8988T (cell line): Measurements from ENCODE around the gene SPSB1.
"Not testable (repeated sequence)": the region's sequence is repeated elsewhere in the genome, so short reads cannot be mapped to it uniquely, and the experiment has no call there.

Experiments used
- DNase-seq: peaks from one replicate; pipeline ENCODE4 v3.0.0; 2011

The SPSB1 gene

DNA sequence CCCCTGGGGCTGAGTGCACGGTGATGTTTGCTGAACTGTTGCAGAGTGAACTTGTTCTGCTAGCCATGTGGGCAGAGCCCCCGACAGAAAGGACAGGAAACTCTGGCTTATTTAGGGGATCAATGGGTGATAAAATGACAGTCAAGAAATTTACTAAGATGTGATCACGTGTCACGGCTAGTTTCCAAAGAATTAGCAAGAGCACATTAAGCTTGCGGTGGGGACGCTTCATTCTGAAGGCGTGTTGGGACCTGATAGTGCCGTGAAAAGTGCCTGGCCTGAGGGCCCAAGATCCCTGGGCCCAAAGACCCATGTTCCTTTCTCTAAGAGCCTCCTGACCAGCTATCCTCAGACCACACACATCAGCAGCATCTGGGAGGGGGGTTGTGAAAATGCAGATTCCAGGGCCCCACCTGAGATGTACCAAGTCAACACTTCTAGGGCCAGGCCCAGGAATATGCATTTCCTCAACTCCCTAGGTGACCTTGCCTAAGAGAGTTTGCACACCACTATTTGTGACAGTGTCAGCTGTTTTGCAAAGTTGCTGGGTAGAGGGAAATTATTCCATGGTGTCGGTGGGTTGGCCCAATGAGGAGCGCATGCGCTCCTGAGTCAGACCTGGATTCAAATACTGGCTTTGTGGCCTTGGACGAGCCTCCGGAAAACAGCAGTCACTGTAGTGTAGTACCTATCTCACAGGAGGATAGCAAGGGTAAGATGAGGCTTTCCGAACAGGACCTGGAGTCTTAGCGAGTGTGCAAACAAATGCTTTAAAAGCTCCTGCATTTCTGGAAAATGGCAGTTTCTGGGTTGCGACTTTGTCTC lies 77.5 kb downstream of the SPSB1 start:
- DNase-seq: no peak

- no peak for DNase-seq
Observed at GRCh38 chr1:9371391-9371935, 78.8 kb downstream of the SPSB1 start.

DNA sequence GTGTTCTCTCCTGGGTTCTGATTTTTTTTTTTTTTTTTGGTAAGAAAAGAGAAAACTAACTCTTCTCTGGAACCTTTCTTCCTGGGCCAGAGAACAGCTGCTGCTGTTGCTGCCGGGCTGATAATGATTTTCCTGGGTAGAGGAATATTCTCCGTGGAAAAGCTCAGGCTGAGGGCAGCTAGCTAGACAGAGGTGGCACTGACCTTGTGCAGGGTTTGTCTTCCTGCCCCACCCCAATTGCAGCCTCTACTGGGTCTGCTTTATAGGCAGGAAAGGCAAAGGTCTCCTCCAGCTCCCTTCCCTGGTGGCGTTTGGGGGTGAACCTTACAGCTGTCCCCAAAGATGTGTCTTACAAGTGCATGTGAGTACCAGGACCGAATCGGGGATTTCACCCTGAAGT lies 79.3 kb downstream of the SPSB1 start:
- no peak for DNase-seq

GRCh38 chr1:9373619-9374018 lies 80.9 kb downstream of the SPSB1 start:
- DNase-seq: no peak

DNA sequence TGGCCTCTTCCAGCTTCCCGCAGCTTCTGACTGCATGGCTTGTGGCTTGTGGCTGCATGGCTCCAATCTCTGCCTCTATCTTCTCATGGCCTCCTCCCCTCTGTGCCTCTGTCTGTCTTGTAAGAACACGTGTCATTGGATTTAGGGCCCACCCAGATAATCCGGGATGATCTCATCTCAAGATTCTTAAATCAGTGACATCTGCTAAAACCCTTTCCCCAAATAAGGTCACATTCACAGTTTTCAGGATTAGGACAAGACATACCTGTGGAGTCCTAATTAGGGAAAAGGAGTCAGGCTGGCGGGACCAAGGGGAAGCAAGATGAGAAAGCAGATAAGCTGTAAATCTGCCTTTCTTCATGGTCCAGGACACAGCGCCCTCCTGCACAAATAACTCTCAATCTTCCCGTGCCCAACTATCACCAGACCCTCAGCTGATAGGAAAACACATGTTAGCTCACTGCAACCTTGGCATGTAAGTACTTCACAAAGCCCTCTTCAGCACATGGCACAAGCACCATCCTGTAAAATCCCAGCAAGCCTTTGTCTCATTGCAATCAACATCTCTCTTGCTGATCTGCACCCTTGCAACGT lies 82.2 kb downstream of the SPSB1 start:
- DNase-seq: no peak

DNA sequence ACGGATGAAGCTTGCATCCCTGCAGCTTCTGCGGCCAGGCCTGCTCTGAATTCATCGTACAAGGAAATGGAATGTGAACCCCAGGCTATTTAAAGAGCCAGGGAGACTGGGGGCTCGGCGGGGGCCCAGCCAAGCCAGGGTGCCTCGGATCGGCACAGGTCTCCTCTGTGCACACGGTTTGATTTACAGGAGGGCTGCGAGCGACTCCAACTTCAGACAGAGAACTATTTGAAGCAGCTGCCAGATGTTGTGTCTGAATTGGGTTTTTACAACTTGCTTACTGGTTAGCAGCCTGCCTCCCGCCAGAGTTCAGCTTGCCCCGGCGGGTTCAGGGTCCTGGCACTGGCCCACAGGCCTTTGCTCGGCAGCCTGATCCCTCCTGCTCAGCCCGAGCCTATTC lies 83.2 kb downstream of the SPSB1 start:
- DNase-seq: no peak

DNA sequence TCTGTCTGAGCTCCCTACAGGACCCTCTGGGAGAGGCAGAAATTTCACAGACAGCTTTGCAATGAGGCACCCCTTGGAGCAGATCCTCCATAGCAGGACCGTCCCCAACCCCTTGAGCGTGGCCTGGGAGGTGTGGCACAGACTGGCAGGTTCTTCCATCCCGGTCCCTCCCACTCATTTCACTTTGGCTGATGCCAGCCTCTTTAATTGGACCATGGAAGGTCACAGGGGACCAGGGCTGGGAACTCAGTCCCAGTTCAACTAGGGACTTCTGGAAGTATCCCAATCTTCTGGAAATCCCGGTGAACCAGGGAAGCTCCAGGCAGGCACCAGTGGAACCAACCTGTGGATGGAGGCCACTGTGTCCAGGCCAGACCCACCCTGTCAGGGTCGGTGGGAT lies 83.7 kb downstream of the SPSB1 start:
- DNase-seq: no peak

DNA sequence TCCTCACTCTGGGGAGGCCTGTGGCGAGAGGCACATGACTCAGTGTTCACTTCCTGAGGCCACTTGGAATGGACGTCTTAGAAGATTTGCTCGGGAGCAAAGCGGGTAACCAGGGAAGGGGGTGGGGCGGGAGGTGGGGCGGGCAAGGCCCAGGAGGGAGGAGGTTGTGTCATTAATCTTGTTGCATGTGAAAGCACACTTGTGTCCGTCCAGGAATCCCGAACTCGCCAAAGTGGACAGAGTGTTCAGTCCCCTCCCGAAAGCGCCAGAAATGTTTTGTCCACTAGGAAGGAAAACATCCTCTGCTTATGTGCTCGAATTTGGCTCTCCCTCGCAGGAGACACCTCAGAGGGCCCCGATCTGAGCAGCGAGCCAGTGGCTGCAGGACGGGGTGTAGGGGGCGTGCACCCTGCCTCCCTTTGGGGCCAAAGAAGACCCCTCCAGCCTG lies 84.2 kb downstream of the SPSB1 start:
- DNase-seq: no peak

- DNase-seq: no peak
Observed at GRCh38 chr1:9378801-9379200, 86.1 kb downstream of the SPSB1 start.

GRCh38 chr1:9380711-9381110 lies 88.0 kb downstream of the SPSB1 start:
- no peak for DNase-seq

GRCh38 chr1:9382643-9383491 lies 90.2 kb downstream of the SPSB1 start:
- DNase-seq: no peak

GRCh38 chr1:9384128-9384527 lies 91.4 kb downstream of the SPSB1 start:
- DNase-seq: no peak

DNA sequence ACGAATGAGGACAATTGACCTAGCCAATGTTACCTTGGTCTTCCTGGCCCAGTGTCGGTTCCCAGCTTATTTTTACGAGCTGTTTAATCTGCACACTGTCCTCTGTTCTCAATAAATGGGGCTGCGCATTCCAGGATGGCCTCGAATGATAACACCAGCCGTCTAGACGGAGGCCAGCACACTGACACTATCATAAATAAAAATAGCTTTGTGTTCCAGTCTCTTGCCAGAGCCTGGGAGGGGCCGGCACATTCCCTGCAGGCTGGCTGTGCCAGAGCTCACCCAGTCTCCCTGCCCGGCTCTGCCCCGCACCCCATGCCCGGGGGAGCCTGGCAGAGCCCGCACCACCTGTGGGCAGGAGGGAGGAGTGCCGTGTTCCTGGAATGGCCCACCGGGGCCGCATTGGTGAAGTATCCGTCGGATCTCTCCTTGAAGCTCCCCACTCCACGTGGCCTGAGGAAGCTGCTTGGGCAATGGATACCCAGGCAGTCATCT lies 92.1 kb downstream of the SPSB1 start:
- DNase-seq: no peak

- DNase-seq: not testable (repeated sequence)
Observed at GRCh38 chr1:9385392-9385791, 92.7 kb downstream of the SPSB1 start.

GRCh38 chr1:9385801-9386573 lies 93.3 kb downstream of the SPSB1 start:
- DNase-seq: no peak

- no peak for DNase-seq
Observed at GRCh38 chr1:9388335-9389180, 95.9 kb downstream of the SPSB1 start.

DNA sequence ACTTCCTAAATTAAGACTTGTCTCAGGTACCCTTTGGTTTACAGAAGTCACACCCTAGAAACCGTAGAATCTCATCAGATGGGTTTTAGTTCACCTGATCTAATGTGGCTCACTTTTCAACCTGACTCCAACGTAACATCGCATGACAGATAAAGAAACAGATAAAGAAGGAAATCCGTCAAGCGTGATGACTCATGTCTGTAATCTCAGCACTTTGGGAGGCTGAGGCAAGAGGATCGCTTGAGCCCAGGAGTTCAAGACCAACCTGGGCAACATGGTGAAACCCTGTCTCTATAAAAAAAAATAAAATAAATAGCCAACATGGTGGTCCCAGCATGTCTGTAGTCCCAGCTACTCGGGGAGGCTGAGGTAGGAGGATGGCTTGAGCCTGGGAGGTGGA lies 97.3 kb downstream of the SPSB1 start:
- no peak for DNase-seq

DNA sequence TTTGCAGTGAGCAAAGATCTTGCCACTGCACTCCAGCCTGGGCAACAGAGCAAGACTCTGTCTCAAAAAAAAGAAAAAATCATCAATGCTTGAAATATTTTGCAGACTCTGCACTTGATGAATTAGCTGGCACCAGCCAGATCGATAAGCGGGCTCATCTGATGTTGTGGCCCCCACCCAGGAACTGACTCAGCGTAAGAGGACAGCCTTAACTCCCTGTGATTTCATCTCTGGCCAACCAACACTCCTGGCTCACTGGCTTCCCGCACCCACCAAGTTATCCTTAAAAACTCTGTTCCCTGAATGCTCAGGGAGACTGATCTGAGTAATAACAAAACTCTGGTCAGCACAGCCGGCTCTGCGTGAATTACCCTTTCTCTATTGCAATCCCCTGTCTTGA lies 98.9 kb downstream of the SPSB1 start:
- no peak for DNase-seq

GRCh38 chr1:9394010-9394409 lies 101.3 kb downstream of the SPSB1 start:
- no peak for DNase-seq

- no peak for DNase-seq
Observed at GRCh38 chr1:9395018-9395417, 102.3 kb downstream of the SPSB1 start.

DNA sequence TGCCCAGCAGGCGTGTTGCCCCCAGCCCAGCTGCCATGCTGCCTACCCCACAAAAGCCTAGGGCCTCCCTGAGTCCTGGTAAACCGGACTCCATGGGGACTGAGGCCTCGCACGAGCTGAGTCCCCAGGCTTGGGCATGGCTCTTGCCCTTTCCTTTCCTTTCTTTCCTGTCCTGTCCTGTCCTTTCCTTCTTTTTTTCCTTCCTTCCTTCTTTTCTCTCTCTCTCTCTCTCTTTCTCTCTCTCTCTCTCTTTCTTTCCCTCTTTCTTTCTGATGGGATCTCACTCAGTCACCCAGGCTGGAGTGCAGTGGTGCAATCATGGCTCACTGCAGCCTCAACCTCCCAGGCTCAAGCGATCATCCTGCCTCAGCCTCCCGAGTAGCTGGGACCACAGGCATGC lies 104.4 kb downstream of the SPSB1 start:
- DNase-seq: no peak
